ENCODE measurements around the gene UNC13A.

Gene UNC13A

GRCh38 chr19:17726136-17726741 lies 38.1 kb upstream of the UNC13A start:
- H3K4me2 ChIP-seq = peak overlapping the region in 4 of 11 experiments; percentile 9 to 64 (median 44); a peak in 4 of 22 replicates
- H3K27me3 ChIP-seq = no peaks in the 10 kb centered on the region
- H3K9ac ChIP-seq = peak overlapping the region in 4 of 11 experiments; percentile 20 to 51 (median 33); a peak in 3 of 22 replicates
- peaks cover 34 to 98% (median 85%) of the 10 kb centered on the region in 10 experiments for H3K4me1 ChIP-seq
- peaks cover 73 to 99% (median 84%) of the 10 kb centered on the region in 11 experiments for H4K20me1 ChIP-seq
- TF ChIP-seq Cebpa-rat (IDR thresholded peaks at IDR 0.05) = no peak
- H3K9me3 ChIP-seq (replicated peaks in 1 of 11) = peaks cover 0 to 7% (median 0%) of the 10 kb centered on the region in 11 experiments; a peak in 5 of 22 replicates
- no peak overlapping the region for H3K4me3 ChIP-seq
- H3K36me3 ChIP-seq = peaks cover 86 to 95% (median 91%) of the 10 kb centered on the region in 11 experiments
- H3K27ac ChIP-seq = peak overlapping the region in 6 of 11 experiments; percentile 9 to 98 (median 93); a peak in 5 of 22 replicates

- H3K4me1 ChIP-seq = peaks cover 41 to 98% (median 86%) of the 10 kb centered on the region in 10 experiments
- H3K9ac ChIP-seq = peak overlapping the region in 5 of 11 experiments; percentile 9 to 98 (median 65); a peak in 6 of 22 replicates
- H3K27me3 ChIP-seq = no peaks in the 10 kb centered on the region
- TF ChIP-seq Cebpa-rat (IDR thresholded peaks at IDR 0.05) = no peak
- H3K36me3 ChIP-seq = peaks cover 79 to 95% (median 91%) of the 10 kb centered on the region in 11 experiments
- peak overlapping the region in 1 of 11 experiments; percentile 29; a peak in 1 of 22 replicates for H3K4me2 ChIP-seq
- H3K4me3 ChIP-seq = no peak overlapping the region
- H3K9me3 ChIP-seq (replicated peaks in 1 of 11) = peaks cover 0 to 4% (median 0%) of the 10 kb centered on the region in 11 experiments; a peak in 1 of 22 replicates
- H3K27ac ChIP-seq = peak overlapping the region in 9 of 11 experiments; percentile 82 to 98 (median 93); a peak in 14 of 22 replicates
- H4K20me1 ChIP-seq = peaks cover 70 to 99% (median 82%) of the 10 kb centered on the region in 11 experiments
Measured at GRCh38 chr19:17725422-17726078, 37.4 kb upstream of the UNC13A start.

- H3K9me3 ChIP-seq (replicated peaks in 1 of 11) = peaks cover 0 to 4% (median 0%) of the 10 kb centered on the region in 11 experiments; a peak in 1 of 22 replicates
- H3K4me1 ChIP-seq = peaks cover 43 to 89% (median 79%) of the 10 kb centered on the region in 10 experiments
- peak overlapping the region in 10 of 11 experiments; percentile 9 to 100 (median 78); a peak in 18 of 22 replicates for H3K9ac ChIP-seq
- H3K36me3 ChIP-seq = peaks cover 70 to 92% (median 82%) of the 10 kb centered on the region in 11 experiments
- H3K4me2 ChIP-seq = peak overlapping the region in 8 of 11 experiments; percentile 9 to 99 (median 97); a peak in 14 of 22 replicates
- no peaks in the 10 kb centered on the region for H3K27me3 ChIP-seq
- H3K4me3 ChIP-seq = no peak overlapping the region
- peaks cover 69 to 99% (median 82%) of the 10 kb centered on the region in 11 experiments for H4K20me1 ChIP-seq
- H3K27ac ChIP-seq = peak overlapping the region in 10 of 11 experiments; percentile 54 to 98 (median 93); a peak in 20 of 22 replicates
- TF ChIP-seq Cebpa-rat (IDR thresholded peaks at IDR 0.05) = no peak
Measured at GRCh38 chr19:17724655-17725054, 36.5 kb upstream of the UNC13A start.

- Histone ChIP-seq H3K27ac (peak overlapping the region in 10 of 11 experiments; percentile 54 to 98 (median 93); a peak in 20 of 22 replicates), H3K9ac (peak overlapping the region; percentile 86 to 100 (median 95); a peak in 21 of 22 replicates), H3K9me3 (replicated peaks in 1 of 11) (peaks cover 0 to 4% (median 0%) of the 10 kb centered on the region in 11 experiments; a peak in 1 of 22 replicates), H3K36me3 (peaks cover 51 to 73% (median 63%) of the 10 kb centered on the region in 11 experiments), H3K27me3 (no peaks in the 10 kb centered on the region), H3K4me2 (peak overlapping the region; percentile 94 to 99 (median 97)), H4K20me1 (peaks cover 50 to 80% (median 65%) of the 10 kb centered on the region in 11 experiments), H3K4me1 (peaks cover 55 to 84% (median 74%) of the 10 kb centered on the region in 10 experiments), H3K4me3 (peak overlapping the region in 8 of 10 experiments; percentile 98 to 100 (median 99); a peak in 14 of 20 replicates)
- TF ChIP-seq Cebpa-rat (IDR thresholded peaks at IDR 0.05) = no peak
Measured at GRCh38 chr19:17722655-17723240, 34.6 kb upstream of the UNC13A start.

- Histone ChIP-seq H3K9me3 (replicated peaks in 1 of 11) (peaks cover 0 to 4% (median 0%) of the 10 kb centered on the region in 11 experiments; a peak in 1 of 22 replicates), H3K9ac (peak overlapping the region; percentile 86 to 100 (median 95)), H3K4me1 (peaks cover 64 to 84% (median 73%) of the 10 kb centered on the region in 10 experiments), H3K36me3 (peaks cover 42 to 64% (median 54%) of the 10 kb centered on the region in 11 experiments), H4K20me1 (peaks cover 40 to 71% (median 56%) of the 10 kb centered on the region in 11 experiments), H3K27ac (peak overlapping the region; percentile 82 to 98 (median 93); a peak in 21 of 22 replicates), H3K4me3 (peak overlapping the region; percentile 96 to 100 (median 99); a peak in 19 of 20 replicates), H3K4me2 (peak overlapping the region; percentile 94 to 99 (median 97)), H3K27me3 (no peaks in the 10 kb centered on the region)
- peak in 8 of 11 experiments; percentile 43 to 97 (median 84); a peak in 14 of 22 replicates for TF ChIP-seq Cebpa-rat (IDR thresholded peaks at IDR 0.05)
Measured at GRCh38 chr19:17721821-17722220, 33.7 kb upstream of the UNC13A start.

- Histone ChIP-seq H3K9ac (peak overlapping the region; percentile 86 to 100 (median 95)), H3K27me3 (no peaks in the 10 kb centered on the region), H3K9me3 (replicated peaks in 1 of 11) (peaks cover 0 to 4% (median 0%) of the 10 kb centered on the region in 11 experiments; a peak in 1 of 22 replicates), H4K20me1 (peaks cover 34 to 64% (median 49%) of the 10 kb centered on the region in 11 experiments), H3K4me3 (peak overlapping the region; percentile 96 to 100 (median 99)), H3K36me3 (peaks cover 35 to 58% (median 47%) of the 10 kb centered on the region in 11 experiments), H3K4me2 (peak overlapping the region; percentile 94 to 99 (median 97)), H3K4me1 (peaks cover 69 to 84% (median 75%) of the 10 kb centered on the region in 10 experiments), H3K27ac (peak overlapping the region; percentile 82 to 98 (median 93))
- TF ChIP-seq Cebpa-rat (IDR thresholded peaks at IDR 0.05) = no peak
Measured at GRCh38 chr19:17721111-17721628, 33.0 kb upstream of the UNC13A start.

GRCh38 chr19:17720440-17720839 lies 32.3 kb upstream of the UNC13A start:
- Histone ChIP-seq H3K27me3 (no peaks in the 10 kb centered on the region), H3K4me1 (peaks cover 69 to 80% (median 76%) of the 10 kb centered on the region in 10 experiments), H4K20me1 (peaks cover 26 to 57% (median 42%) of the 10 kb centered on the region in 11 experiments), H3K4me2 (peak overlapping the region; percentile 94 to 99 (median 97)), H3K9ac (peak overlapping the region; percentile 86 to 100 (median 95)), H3K36me3 (peaks cover 28 to 50% (median 40%) of the 10 kb centered on the region in 11 experiments), H3K9me3 (replicated peaks in 1 of 11) (peaks cover 0 to 4% (median 0%) of the 10 kb centered on the region in 11 experiments; a peak in 1 of 22 replicates), H3K27ac (peak overlapping the region; percentile 82 to 98 (median 93)), H3K4me3 (peak overlapping the region; percentile 96 to 100 (median 99))
- TF ChIP-seq Cebpa-rat (IDR thresholded peaks at IDR 0.05) = no peak

Data from BLaER1 treated with 17β-estradiol and CSF1 and Interleukin-3, amounts not matched to agents 10 nM and 100 nM (cell line).